Measurements from ENCODE around the gene KLHL29. TPM values are rescaled to one million over a fixed set of nuclear protein-coding genes. Genes with fewer than 3 reads are reported as not detected.

The KLHL29 gene
- total and polyA plus RNA-seq, 10 of the 15 experiments (the other 5 are each of a cell fraction or from before 2014, with no cell fraction given): 1.4 to 19.5 (median 6.1) TPM

DNA sequence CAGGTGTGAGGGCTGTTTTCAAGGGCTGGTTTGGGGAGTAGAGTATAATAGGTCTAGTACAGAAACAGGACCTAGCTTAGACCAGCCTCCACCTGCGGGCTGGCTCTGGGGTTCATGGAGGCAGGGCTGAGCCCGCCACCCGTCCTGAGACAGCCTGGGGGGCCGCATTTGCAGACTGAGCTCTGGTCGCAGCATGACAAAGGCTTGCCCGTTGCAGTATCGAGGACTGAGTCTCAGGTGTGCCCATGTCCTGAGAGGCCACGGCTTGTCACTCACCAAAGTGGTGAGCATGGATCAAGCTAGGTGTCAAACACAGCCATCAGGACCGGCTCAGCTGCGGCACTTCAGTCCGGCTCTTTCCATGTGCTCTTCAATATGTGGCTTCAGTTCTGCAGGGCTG, 144.7 kb downstream of the KLHL29 start (continued):
- TF ChIP-seq, protein P1, sequence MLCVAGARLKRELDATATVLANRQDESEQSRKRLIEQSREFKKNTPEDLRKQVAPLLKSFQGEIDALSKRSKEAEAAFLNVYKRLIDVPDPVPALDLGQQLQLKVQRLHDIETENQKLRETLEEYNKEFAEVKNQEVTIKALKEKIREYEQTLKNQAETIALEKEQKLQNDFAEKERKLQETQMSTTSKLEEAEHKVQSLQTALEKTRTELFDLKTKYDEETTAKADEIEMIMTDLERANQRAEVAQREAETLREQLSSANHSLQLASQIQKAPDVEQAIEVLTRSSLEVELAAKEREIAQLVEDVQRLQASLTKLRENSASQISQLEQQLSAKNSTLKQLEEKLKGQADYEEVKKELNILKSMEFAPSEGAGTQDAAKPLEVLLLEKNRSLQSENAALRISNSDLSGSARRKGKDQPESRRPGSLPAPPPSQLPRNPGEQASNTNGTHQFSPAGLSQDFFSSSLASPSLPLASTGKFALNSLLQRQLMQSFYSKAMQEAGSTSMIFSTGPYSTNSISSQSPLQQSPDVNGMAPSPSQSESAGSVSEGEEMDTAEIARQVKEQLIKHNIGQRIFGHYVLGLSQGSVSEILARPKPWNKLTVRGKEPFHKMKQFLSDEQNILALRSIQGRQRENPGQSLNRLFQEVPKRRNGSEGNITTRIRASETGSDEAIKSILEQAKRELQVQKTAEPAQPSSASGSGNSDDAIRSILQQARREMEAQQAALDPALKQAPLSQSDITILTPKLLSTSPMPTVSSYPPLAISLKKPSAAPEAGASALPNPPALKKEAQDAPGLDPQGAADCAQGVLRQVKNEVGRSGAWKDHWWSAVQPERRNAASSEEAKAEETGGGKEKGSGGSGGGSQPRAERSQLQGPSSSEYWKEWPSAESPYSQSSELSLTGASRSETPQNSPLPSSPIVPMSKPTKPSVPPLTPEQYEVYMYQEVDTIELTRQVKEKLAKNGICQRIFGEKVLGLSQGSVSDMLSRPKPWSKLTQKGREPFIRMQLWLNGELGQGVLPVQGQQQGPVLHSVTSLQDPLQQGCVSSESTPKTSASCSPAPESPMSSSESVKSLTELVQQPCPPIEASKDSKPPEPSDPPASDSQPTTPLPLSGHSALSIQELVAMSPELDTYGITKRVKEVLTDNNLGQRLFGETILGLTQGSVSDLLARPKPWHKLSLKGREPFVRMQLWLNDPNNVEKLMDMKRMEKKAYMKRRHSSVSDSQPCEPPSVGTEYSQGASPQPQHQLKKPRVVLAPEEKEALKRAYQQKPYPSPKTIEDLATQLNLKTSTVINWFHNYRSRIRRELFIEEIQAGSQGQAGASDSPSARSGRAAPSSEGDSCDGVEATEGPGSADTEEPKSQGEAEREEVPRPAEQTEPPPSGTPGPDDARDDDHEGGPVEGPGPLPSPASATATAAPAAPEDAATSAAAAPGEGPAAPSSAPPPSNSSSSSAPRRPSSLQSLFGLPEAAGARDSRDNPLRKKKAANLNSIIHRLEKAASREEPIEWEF (IDR thresholded peaks at IDR 0.05; ENCODE audit: insufficient replicate concordance, low read depth, low read length): no peak
- no peak for TF ChIP-seq YBX1 (IDR thresholded peaks at IDR 0.05)
- TF ChIP-seq ZNF217 (IDR thresholded peaks at IDR 0.05): no peak

DNA sequence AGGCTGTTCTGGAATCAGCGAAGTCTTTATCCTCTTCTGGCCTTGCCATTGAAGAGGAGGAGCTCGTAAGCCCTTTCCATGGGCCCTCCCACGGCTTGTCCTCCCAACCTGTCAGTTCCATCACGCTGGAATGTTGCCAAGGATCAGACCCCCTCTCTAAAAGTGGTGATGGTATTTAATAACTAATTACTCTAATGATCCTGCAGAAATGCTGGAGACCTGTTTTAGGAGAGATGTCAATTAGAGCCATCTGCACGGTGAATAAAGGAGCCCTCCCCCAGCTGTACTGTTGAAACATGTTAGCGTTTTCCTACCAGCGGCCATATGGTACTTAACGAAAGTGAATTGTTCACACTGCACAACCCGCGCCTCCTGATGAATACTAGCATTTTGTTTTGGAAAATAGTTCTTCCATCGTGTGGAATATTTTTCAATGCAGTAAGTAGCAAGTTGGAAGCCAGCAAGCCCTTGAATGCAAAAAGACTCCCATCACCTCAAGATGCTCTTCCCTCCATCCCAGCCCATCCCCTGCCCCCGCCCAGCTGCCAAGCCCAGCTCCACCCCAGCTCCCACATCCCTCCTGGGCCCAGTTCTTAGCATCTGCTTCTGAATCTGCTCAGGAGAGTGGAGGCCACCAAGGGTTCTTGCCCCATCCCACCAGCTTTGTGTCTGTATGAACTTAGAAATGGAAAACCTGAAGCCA, 145.4 kb downstream of the KLHL29 start:
- no peak for FAIRE-seq
- Histone ChIP-seq H2AFZ (ENCODE audit: control insufficient read depth, low read depth, low read length) (no peak overlapping the region), H3K27me3 (replicated peaks in 1 of 2; ENCODE audit: control insufficient read depth in 2 of 2, insufficient read depth in 2 of 2, low read length in 1 of 2) (no peaks in the 10 kb centered on the region), H3K79me2 (ENCODE audit: control insufficient read depth, insufficient read depth, low read length) (no peaks in the 10 kb centered on the region), H3K9me3 (replicated peaks; ENCODE audit: control insufficient read depth, insufficient read depth, low read length) (no peaks in the 10 kb centered on the region), H3K9ac (ENCODE audit: control insufficient read depth, insufficient read depth, low read length) (no peak overlapping the region), H4K20me1 (ENCODE audit: control insufficient read depth, insufficient read depth) (no peaks in the 10 kb centered on the region), H3K4me2 (ENCODE audit: control insufficient read depth, insufficient read depth) (no peak overlapping the region), H3K36me3 (ENCODE audit: control insufficient read depth in 2 of 2, insufficient read depth in 2 of 2, low read length in 1 of 2) (no peaks in the 10 kb centered on the region; a peak in 1 of 4 replicates), H3K4me1 (ENCODE audit: control insufficient read depth, insufficient read depth, low read length) (peaks cover 11% of the 10 kb centered on the region), H3K27ac (ENCODE audit: control insufficient read depth, insufficient read depth) (no peak overlapping the region), H3K4me3 (no peak overlapping the region)
- RAD21 ChIA-PET (ENCODE audit: unreplicated experiment): no interaction called here
- POLR2A ChIA-PET: no interaction called here
- SMC1A ChIA-PET (ENCODE audit: uncharacterized antibody, unreplicated experiment): interaction anchor here (0.5 kb wide), 1 partner anchor 727 kb away, joined by 3 read pairs; no protein-coding TSS in a partner anchor
- in situ Hi-C loops (cut with MboI) (no loop called here), intact Hi-C loops (cut with micrococcal nuclease; ENCODE audit: unreplicated experiment) (no loop called here)
- CTCF ChIA-PET: no interaction called here
- DNase-seq (ENCODE audit: low read depth, low spot score): no peak
- no TSS peak for BruUV-seq (replicated peaks)
- no peak for ATAC-seq
- 73% methylated on average over 12 of the region's 12 CpGs for WGBS (ENCODE audit: insufficient coverage, insufficient replicate concordance, low lambda C conversion rate, missing lambda C conversion rate)
- no peak for TF ChIP-seq FOXM1 (IDR thresholded peaks at IDR 0.05; ENCODE audit: low read depth, low read length)
- TF ChIP-seq RFX5 (IDR thresholded peaks at IDR 0.05; ENCODE audit: low read depth, low read length): no peak
- no peak for TF ChIP-seq EP300 (IDR thresholded peaks at IDR 0.05; ENCODE audit: borderline replicate concordance in 1 of 2, control insufficient read depth in 1 of 2, low read depth in 2 of 2, low read length in 2 of 2)
- TF ChIP-seq, protein P2, sequence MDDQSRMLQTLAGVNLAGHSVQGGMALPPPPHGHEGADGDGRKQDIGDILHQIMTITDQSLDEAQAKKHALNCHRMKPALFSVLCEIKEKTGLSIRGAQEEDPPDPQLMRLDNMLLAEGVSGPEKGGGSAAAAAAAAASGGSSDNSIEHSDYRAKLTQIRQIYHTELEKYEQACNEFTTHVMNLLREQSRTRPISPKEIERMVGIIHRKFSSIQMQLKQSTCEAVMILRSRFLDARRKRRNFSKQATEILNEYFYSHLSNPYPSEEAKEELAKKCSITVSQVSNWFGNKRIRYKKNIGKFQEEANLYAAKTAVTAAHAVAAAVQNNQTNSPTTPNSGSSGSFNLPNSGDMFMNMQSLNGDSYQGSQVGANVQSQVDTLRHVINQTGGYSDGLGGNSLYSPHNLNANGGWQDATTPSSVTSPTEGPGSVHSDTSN (IDR thresholded peaks at IDR 0.05; ENCODE audit: insufficient replicate concordance, low read depth, low read length): no peak
- TF ChIP-seq, protein P3, sequence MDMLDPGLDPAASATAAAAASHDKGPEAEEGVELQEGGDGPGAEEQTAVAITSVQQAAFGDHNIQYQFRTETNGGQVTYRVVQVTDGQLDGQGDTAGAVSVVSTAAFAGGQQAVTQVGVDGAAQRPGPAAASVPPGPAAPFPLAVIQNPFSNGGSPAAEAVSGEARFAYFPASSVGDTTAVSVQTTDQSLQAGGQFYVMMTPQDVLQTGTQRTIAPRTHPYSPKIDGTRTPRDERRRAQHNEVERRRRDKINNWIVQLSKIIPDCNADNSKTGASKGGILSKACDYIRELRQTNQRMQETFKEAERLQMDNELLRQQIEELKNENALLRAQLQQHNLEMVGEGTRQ (IDR thresholded peaks at IDR 0.05; ENCODE audit: borderline replicate concordance, low read depth, low read length): no peak
- no peak for TF ChIP-seq IKZF1 (conservative IDR thresholded peaks at IDR 0.05)
- TF ChIP-seq EED (IDR thresholded peaks at IDR 0.05; ENCODE audit: low read depth): no peak
- no peak for TF ChIP-seq NR2C1 (IDR thresholded peaks at IDR 0.05)
- TF ChIP-seq, protein P4, sequence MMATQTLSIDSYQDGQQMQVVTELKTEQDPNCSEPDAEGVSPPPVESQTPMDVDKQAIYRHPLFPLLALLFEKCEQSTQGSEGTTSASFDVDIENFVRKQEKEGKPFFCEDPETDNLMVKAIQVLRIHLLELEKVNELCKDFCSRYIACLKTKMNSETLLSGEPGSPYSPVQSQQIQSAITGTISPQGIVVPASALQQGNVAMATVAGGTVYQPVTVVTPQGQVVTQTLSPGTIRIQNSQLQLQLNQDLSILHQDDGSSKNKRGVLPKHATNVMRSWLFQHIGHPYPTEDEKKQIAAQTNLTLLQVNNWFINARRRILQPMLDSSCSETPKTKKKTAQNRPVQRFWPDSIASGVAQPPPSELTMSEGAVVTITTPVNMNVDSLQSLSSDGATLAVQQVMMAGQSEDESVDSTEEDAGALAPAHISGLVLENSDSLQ (IDR thresholded peaks at IDR 0.05): no peak
- TF ChIP-seq PAX5 (IDR thresholded peaks at IDR 0.05; ENCODE audit: borderline replicate concordance, low read depth, low read length): no peak
- TF ChIP-seq RUNX3 (IDR thresholded peaks at IDR 0.05; ENCODE audit: low read length): no peak
- no peak for TF ChIP-seq ZBED1 (IDR thresholded peaks at IDR 0.05; ENCODE audit: borderline replicate concordance)
